ENCODE data around the gene ISX.
"Not testable (repeated sequence)": the region's sequence is repeated elsewhere in the genome, so short reads cannot be mapped to it uniquely, and the experiment has no call there.

Gene ISX

GRCh38 chr22:35065796-35066218, at the start of gene ISX:
ISX (plus strand) TSS chr22:35066158; CDS start chr22:35067088, 930 bp downstream.
- DNase-seq (ENCODE audit: low read depth): no peak

GRCh38 chr22:35016909-35017308, 49.0 kb upstream of the ISX start:
- no peak for DNase-seq (ENCODE audit: low read depth)

DNA sequence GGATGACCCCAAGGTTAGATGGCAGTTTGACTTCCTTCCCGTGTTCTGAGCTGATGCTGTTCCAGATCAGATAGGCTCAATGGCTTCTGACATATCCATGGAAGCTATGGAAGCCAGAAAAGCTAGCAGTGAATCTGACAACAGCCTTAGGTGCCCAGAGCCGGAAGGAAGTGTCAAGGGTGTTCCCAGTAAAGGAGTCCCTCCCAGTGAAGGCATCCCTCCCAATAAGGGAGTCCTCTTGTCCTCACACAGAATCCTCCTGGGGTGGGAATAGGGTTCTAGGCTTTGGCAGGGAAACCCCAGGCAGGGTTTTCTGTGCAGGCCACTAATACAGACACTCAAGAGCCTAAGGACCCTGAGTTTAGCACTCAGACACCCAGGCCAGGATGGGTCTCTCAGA, 47.0 kb upstream of the ISX start:
- no peak for DNase-seq (ENCODE audit: low read depth)

DNA sequence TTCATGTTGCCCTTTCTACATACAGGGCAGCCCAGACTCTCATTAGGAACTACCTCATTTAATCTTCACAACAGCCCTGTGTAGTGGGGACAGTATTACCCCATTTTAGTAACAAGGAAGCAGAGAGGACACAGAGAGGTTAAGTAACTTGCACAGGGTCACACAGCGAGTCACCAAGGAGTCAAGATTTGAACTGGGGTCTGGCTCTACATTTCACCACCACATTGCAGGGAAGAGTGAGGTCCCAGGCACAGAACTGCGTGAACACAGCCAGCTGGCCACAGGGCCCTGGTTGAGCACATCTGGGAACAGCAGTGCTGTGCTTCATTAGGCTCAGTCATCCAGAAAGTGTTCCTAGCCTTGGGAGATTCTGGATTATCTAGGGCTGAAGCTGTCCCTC, 45.4 kb upstream of the ISX start:
- DNase-seq (ENCODE audit: low read depth): no peak

DNA sequence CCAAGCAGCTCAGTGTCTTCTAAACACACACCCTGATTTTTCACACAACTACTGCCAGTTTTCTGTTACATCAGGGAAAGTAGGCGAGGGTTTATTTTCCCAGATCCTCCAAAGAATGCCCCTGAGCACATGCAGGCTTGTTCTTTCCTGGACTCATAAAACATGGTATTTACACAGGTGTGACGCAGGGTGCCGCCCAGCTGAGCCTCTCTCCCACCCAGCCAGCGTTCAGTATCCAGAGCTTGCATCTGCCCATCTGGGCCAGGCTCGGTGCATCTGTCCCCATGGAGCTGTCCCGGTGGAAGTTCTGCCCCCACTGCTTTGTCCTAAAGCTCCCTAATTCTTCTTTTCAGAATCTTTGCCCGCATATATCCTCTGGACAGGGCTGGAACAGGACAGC, 44.8 kb upstream of the ISX start:
- DNase-seq (ENCODE audit: low read depth): no peak

DNA sequence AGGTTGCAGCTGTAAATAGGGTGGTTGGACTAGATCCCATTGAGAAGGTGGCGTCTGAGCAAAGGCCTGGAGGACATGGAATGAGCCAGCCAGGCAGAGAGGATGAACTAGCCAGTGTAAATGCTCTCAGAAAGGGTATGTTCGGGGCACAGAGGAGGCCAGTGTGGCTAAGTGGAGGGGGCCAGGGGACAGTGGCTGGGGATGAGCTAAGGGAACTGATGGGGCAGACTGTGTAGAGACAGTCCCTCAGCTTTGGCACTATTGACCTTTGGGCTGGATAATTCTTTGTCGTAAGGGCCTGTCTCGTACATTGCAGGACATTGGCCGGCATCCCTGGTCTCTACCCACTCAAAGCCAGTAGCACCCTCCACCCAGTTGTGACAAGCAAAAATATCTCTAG, 43.7 kb upstream of the ISX start:
- DNase-seq (ENCODE audit: low read depth): no peak

DNA sequence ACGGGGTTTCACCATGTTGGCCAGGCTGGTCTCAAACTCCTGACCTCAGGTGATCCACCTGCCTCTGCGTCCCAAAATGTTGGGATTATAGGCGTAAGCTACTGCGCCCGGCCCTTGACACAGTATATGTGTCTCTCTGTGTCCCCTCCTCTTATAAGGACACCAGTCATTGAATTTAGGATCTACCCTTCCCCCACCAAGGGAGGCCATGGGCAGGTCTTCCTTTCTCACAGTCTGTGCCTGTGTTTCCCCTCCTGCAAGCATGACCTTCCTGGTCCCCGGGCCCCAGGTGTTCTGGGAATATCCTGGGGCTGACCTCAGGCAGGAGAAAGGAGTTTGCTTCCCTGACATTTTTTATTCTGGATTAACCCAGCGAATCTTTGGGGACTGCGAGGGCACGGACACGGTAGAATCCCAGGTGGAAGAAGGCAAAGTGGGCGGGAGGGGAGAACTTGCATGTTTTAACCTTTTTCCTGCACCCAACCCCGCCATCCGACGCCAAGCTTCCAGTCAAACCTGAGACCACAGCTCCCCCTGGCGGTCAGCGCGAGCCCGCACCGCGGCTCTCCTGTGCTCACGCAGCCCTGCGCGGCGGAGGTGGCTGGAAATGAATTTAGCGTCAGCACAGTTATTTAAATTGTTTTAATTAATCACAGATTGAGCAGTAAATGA, 42.1 kb upstream of the ISX start:
- peak; percentile 5 for DNase-seq (ENCODE audit: low read depth)

DNA sequence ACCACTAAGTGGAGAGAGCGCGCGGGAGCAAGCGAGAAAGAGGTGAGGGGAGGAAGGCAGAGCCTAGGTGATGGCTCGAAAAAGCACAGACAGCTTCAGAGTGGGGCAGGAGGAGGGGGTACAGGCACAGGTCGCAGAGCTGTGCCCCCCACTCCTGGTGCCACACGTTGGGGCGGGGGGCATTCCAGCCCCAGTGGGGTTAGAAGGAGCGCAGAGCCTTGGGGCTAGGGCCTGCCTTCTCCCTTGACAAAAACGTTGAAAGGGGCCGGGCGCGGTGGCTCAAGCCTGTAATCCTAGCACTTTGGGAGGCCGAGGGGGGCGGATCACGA, 41.6 kb upstream of the ISX start:
- DNase-seq (ENCODE audit: low read depth): no peak

- DNase-seq (ENCODE audit: low read depth): not testable (repeated sequence)
These were observed 35.8 kb upstream of the ISX start for GRCh38 chr22:35030112-35030511.

DNA sequence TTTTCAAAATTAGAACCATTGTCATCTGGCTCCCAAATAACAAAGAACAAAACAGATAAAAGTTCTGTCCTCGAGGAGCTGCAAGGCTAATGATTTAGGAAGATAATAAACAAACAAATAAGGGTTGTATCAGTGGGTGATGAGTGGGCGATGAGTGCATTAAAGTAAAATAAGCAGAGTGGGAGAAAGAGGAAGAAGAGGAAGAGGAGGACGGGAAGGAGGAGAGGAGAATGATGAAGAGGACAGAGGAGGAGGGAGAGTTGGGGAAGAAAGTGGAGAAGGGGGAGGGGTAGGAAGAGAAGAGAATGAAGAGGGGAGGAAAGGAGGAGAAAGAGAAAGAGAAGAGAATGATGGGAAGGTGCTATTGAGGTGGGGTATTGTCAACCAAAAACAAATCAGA, 33.4 kb upstream of the ISX start:
- DNase-seq (ENCODE audit: low read depth): no peak

GRCh38 chr22:35033635-35034296, 32.2 kb upstream of the ISX start:
- DNase-seq (ENCODE audit: low read depth): no peak

- DNase-seq (ENCODE audit: low read depth): no peak
These were observed 31.0 kb upstream of the ISX start for GRCh38 chr22:35034963-35035362.

GRCh38 chr22:35037089-35037488, 28.9 kb upstream of the ISX start:
- DNase-seq (ENCODE audit: low read depth): no peak

- no peak for DNase-seq (ENCODE audit: low read depth)
These were observed 26.3 kb upstream of the ISX start for GRCh38 chr22:35039625-35040024.

DNA sequence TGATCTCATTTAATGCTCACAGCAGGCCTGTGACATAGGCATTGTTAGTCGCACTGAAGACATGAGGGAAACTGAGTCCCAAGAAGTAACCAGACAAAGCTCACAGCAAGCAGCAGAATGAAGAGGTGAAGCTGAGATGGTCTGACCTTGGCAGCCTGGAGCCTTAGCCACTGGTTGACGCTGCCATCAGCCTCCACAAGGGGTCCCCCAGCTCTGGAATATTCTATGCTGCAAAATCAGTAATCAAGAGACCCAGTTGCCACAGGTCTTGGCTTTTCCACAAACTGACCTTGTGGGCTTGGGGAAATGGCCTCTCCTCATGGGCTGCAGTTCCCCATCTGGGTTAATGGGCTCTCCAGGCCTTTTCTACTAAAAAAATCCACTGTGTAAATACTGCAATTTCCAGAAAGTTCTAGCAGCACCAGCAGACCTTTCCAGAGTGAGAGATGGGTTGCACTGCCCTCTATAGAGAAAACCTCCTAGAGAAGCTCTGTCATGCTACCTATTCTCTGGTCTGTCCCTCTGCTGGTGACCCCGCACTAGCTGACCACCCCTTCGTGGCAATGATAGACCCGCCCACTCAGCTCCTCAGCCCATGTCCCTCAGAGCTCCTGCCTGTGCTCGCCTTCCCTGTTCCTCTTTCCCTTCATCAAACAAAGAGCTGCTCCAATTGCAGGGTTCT, 22.6 kb upstream of the ISX start:
- DNase-seq (ENCODE audit: low read depth): no peak

- DNase-seq (ENCODE audit: low read depth): no peak
These were observed 22.0 kb upstream of the ISX start for GRCh38 chr22:35043934-35044319.

DNA sequence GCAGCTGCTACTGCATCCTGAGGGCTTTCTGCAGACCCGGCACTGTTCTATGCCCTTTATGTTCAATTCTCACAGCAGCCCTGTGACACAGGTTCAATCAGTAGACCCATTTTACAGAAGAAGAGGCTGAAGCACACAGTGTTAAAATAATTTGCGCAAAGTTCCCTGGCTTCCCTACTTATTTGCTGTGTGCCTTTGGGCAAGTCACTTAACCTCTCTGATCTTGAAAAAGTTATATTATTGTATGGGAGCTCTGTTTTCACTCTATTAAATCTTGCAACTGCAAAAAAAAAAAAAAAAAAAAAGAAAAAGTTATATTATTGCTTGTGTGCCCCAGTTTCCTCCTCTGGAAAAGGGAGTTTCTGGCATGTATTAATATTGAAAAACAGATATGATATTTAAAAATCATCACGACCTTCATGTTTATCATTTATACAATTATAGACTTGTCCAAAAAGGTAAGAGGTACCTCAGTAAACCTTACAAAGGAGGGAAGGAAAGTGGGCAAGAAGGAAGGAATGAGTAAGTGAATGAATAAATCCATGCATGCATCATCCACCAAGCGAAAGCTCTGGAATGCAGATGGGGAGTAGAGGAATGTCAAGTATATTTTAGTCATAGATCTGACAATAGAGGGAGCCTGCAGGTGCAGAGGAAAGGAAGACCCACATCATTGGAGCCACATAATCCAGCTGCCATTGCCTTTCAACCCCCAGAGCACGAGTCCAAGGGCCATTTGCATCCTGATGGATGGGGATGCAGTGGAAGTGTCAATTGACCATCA, 21.2 kb upstream of the ISX start:
- no peak for DNase-seq (ENCODE audit: low read depth)

DNA sequence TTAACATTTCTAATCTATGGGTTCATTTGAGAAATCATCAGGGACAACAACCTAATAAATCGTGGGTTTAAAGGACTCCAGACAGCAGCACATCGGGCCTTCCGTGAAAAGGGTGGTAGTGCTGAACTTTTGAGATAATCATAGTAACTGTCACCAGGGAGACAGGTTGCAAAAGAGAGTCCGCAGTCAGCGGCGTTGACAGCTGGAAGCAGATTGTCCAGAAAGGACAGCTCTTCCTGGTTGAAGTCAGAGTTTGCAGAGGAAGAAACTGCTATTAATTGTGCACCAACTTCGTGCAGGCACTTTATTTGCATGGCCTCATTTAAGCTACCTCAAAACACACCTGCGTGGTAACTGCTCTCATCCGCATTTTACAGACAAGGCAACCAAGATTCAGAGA, 20.5 kb upstream of the ISX start:
- DNase-seq (ENCODE audit: low read depth): no peak

DNA sequence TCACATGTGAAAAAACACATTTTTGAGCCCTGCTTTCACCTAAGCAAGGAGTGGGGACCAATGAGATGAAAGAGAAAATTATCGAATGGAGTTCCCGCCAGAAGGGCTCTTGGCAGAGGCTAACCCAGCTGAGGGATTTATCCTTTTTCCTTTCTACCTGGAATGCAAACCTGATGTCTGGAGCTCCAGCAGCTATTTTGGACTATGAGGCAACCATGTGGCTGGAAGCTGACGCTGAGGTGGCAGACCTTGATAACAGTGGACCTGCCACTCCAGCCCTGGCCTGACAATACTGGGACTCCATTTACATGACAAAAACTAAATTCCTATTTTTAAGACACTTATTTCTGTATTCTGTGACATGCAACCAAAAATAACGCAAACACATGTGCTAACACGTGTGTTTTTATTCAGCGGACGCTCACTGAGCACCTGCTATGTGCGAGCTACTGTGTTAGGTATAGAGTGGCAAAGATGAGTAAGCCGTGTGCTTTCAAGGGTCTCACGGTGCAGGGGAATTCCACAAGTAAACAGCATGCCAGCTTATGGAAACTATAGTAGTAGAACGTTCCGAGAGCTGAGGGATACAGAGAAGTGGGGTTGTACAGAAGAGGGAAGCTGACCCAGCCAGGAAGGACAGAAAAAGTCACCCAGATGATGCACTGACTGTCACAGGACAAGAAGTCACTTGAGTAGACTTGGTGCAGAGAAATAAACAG, 19.1 kb upstream of the ISX start:
- no peak for DNase-seq (ENCODE audit: low read depth)

- DNase-seq (ENCODE audit: low read depth): not testable (repeated sequence)
These were observed 15.9 kb upstream of the ISX start for GRCh38 chr22:35050038-35050437.

GRCh38 chr22:35051013-35051535, 14.9 kb upstream of the ISX start:
- DNase-seq (ENCODE audit: low read depth): no peak

DNA sequence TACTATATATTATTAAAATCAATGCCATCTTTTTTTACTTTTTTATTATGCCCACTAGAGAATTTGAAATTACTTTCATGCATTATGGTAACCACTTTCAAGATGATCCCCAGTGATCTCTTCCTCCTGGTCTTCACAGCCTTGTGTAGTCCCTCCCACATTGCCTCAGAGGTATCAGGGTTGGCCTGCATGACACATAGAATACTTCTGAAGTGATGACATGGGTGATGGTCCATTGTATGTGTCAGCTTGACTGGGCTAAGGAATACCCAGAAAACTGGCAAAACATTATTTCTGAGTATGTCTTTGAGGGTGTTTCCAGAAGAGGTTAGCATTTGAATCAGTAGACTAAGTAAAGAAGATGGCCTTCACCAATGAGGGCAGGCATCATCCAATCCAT, 14.2 kb upstream of the ISX start:
- no peak for DNase-seq (ENCODE audit: low read depth)

Measured in stimulated activated CD8-positive, alpha-beta memory T cell treated with anti-CD3 and anti-CD28 coated beads, Interleukin-15, amount 100 ng/mL, for 1 hour (primary cell).